Body of pancreas (tissue), 4 donors: Measurements from ENCODE around the gene YIF1A. TPM values are rescaled to one million over a fixed set of nuclear protein-coding genes. Genes with fewer than 3 reads are reported as not detected.

Experiments
- ATAC-seq: fragments of 150-250 bp; one replicate; pipeline ENCODE4 v1.9.1; 2016
- DNase-seq, 4 donors: peaks; one replicate each; pipeline ENCODE4 v3.0.0-alpha.2; 2019
- H3K27ac ChIP-seq, 4 donors: fragments of 200-600 bp; sonication (generic); 1 replicate in 3 of 4; 2 replicates in 1 of 4; pipeline versions ENCODE4 v1.5.1 to v1.6.1; 2016 to 2019; ENCODE audit warnings: mild to moderate bottlenecking in 1 of 4, mixed read lengths in 1 of 4, moderate library complexity in 1 of 4
- H3K27me3 ChIP-seq, 2 donors: fragments of 200-600 bp; sonication (generic); one replicate each; pipeline ENCODE4 v1.6.0; 2016; ENCODE audit warnings: mild to moderate bottlenecking in 1 of 2
- H3K36me3 ChIP-seq, 2 donors: fragments of 200-600 bp; sonication (generic); replicated peaks in 1 of 2; 2 replicates each; pipeline ENCODE4 v1.5.1; 2016; ENCODE audit warnings: low read depth in 2 of 2; ENCODE audit not compliant: insufficient read depth in 1 of 2
- H3K4me1 ChIP-seq: fragments of 200-600 bp; sonication (generic); one replicate; pipeline ENCODE4 v1.6.0; 2016
- H3K4me3 ChIP-seq, 2 donors: fragments of 200-600 bp; sonication (generic); 1 replicate in 1 of 2; 2 replicates in 1 of 2; pipeline ENCODE4 v1.5.1; 2016 to 2019
- H3K9me3 ChIP-seq, 3 donors: fragments of 200-600 bp; sonication (generic); 1 replicate in 2 of 3; 2 replicates in 1 of 3; pipeline ENCODE4 v1.5.1; 2016
- CTCF ChIP-seq, 7 experiments: fragments of 450-650 bp in 4 of 7; fragments of 200-600 bp in 3 of 7; sonication (generic) in 3 of 7; IDR thresholded peaks; one replicate each; pipeline ENCODE4 v1.5.1; 2016 to 2019; ENCODE audit warnings: antibody characterized with exemption in 7 of 7
- POLR2A ChIP-seq, 3 donors: fragments of 450-650 bp; IDR thresholded peaks; one replicate each; pipeline ENCODE4 v1.6.1; 2016; ENCODE audit warnings: antibody characterized with exemption in 3 of 3, mild to moderate bottlenecking in 2 of 3
- WGBS, 2 donors: methylation state at CpG; one replicate each; pipeline ENCODE4 v1.1.5; 2017; 5-methylcytosine and 5-hydroxymethylcytosine counted together
- intact Hi-C: fragments of 100-400 bp; cut with DNase I; formaldehyde crosslinking; loops from one replicate; pipeline ENCODE4 v1.15.1; 2023
- total RNA-seq, 2 donors: library from RNA; depleted of rRNA; stranded (reverse); fragments of >200 nt; gene quantifications; one replicate each; pipeline ENCODE4 v1.1.0, GENCODE V29; 2016

The YIF1A gene
- total RNA-seq, 2 donors from 2014 or later: 63.6 to 91.6 TPM

GRCh38 chr11:66291706-66292542 lies 3.0 kb upstream of the YIF1A start, which contains the start of gene TMEM151A:
Gene TMEM151A (plus strand): TSS chr11:66291894. CDS start chr11:66292014, 120 bp downstream.
- Histone ChIP-seq H3K9me3 (no peaks in the 10 kb centered on the region), H3K4me3 (peak within 1 kb of the TSS; percentile 31 to 40), H3K27me3 (no peaks in the 10 kb centered on the region), H3K27ac (no peak within 1 kb of the TSS), H3K4me1 (peaks cover 40% of the 10 kb centered on the region), H3K36me3 (no peaks in the 10 kb centered on the region)
- 2% methylated on average over 81 of the region's 95 CpGs; no CpG with 5 or more reads in 1 of the 2 donors for WGBS, 2 donors
- TF ChIP-seq POLR2A (IDR thresholded peaks at IDR 0.05) (no peak), CTCF (IDR thresholded peaks at IDR 0.05) (no peak)
- peak in 2 of 4 donors; percentile 32 to 57 for DNase-seq
- no peak for ATAC-seq
- intact Hi-C loops: no loop called here

GRCh38 chr11:66291303-66291705 lies 2.4 kb upstream of the YIF1A start:
- no peak for ATAC-seq
- intact Hi-C loops: no loop called here
- Histone ChIP-seq H3K36me3 (no peaks in the 10 kb centered on the region), H3K27me3 (no peaks in the 10 kb centered on the region), H3K27ac (no peak overlapping the region), H3K4me3 (no peak overlapping the region), H3K9me3 (no peaks in the 10 kb centered on the region), H3K4me1 (peaks cover 45% of the 10 kb centered on the region)
- TF ChIP-seq POLR2A (IDR thresholded peaks at IDR 0.05) (no peak), CTCF (IDR thresholded peaks at IDR 0.05) (no peak)
- no peak for DNase-seq
- 13 to 58% methylated on average over 2 to 12 of the region's 16 CpGs for WGBS, 2 donors

DNA sequence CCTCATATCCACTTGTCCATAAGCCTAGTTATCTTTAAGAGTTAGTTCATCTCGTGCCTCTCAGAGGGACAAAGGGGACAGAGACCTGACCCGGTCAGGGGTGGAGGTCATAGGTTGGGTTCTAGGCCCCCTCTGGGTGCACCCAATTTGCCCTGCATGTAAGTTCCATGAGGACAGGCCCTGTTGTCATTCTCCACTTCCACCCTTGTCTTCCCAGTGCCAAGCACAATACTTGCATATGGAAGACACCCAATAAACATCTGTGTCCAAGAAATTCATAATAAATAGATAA lies 1.3 kb upstream of the YIF1A start:
- DNase-seq (no peak), ATAC-seq (no peak)
- H3K4me1 ChIP-seq: peaks cover 45% of the 10 kb centered on the region
- no peaks in the 10 kb centered on the region for H3K27me3 ChIP-seq
- H3K27ac ChIP-seq: peak overlapping the region in 2 of 4 donors; percentile 96 to 99
- WGBS, 2 donors: 39 to 64% methylated on average over 2 of the region's 2 CpGs
- TF ChIP-seq POLR2A (IDR thresholded peaks at IDR 0.05) (no peak), CTCF (IDR thresholded peaks at IDR 0.05) (no peak)
- H3K4me3 ChIP-seq: no peak overlapping the region
- intact Hi-C loops: no loop called here
- no peaks in the 10 kb centered on the region for H3K36me3 ChIP-seq
- H3K9me3 ChIP-seq: no peaks in the 10 kb centered on the region

DNA sequence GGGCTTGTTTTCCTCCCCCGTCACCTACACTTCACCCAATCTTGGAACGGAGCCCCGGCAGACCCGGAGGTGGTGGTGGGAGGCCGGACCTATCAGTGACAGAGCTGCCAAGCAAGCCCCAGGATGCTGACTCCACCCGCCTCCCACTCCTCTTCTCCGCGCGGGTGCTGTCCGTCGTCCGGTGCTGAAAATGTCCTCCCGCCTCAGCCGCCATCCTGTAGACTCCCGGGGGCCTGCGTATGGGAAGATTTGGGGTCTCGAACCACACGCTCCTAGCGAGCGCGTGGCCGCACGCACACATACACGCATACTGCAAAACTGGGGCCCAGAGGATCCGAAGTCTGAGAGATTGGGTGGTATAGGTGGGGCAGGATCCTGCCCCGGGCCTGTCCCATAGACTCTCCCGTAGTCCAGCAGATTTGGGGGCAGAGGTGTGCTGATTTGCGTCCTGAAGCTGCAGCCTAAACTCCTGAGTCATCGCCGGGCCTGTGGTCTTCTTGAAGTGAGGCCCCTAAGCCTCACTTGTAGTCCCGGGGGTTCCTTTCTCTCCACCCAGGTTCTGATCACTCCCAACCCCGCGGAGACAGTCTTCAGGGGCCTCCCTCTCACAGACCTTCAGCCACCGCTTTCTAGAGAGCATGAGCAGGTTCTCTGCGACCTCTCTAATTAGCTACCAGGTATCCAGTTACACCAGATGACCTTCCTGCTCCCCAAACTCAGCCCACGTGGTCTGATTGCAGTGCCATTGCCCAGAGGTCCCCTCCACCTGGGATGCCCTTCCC lies 796 bp upstream of the YIF1A start:
- peak overlapping the region; percentile 34 to 40 for H3K4me3 ChIP-seq
- 9 to 17% methylated on average over 9 to 36 of the region's 36 CpGs for WGBS, 2 donors
- H3K9me3 ChIP-seq: no peaks in the 10 kb centered on the region
- ATAC-seq (peak; percentile 41), DNase-seq (peak; percentile 79 to 82 (median 80))
- no peaks in the 10 kb centered on the region for H3K36me3 ChIP-seq
- no peaks in the 10 kb centered on the region for H3K27me3 ChIP-seq
- TF ChIP-seq CTCF (IDR thresholded peaks at IDR 0.05) (no peak), POLR2A (IDR thresholded peaks at IDR 0.05) (no peak)
- peak overlapping the region; percentile 96 to 99 (median 98) for H3K27ac ChIP-seq
- intact Hi-C loops: no loop called here
- H3K4me1 ChIP-seq: peaks cover 45% of the 10 kb centered on the region
